Stimulated activated CD8-positive, alpha-beta memory T cell treated with anti-CD3 and anti-CD28 coated beads, Interleukin-12 subunit alpha, Interleukin-12 subunit beta, amount 100 ng/mL, for 24 hours (primary cell): ENCODE data around the gene BCL6.

Source experiments
- DNase-seq: peaks from one replicate; pipeline ENCODE4 v3.0.0-alpha.2; 2020; ENCODE audit errors: extremely low read depth

The BCL6 gene

DNA sequence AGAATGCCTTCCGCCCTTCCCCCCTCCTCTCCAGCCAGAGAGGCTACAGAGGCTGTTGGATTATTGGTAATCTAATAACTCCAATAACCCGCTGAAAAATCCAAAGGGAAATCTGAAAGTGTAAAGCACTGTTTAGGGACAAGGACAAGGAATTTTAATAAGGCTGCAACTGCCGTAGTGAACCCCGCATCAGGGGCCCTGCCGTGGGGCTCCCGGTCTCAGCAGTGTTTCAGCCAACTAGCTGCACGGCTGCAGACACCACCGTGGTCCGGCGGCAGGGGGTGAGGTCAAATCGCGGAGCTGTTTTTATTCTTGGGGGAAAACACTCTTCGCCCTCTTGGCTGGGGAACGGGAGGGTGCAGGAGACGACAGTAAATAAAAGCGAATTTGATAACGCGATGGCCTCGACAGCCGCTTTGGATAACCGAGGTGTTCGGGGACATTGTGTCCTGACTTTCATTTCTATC, 6.1 kb downstream of the BCL6 start:
- no peak for DNase-seq

- no peak for DNase-seq
Observed at GRCh38 chr3:187738331-187739093, 6.8 kb downstream of the BCL6 start.

DNA sequence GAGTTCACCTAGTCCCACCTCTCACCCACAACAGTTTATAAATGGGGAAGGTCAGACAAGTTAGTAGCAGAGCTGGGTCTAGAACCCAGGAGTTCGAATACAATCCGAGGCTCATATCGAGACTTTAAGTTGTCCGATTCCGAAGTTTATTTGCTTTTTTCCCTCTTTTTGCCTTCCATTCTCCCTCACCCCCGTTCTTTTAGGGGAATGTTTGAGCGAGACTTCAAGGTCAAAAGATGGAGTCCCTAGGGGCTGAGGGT, 7.3 kb downstream of the BCL6 start:
- DNase-seq, result no peak

- DNase-seq, result no peak
Observed at GRCh38 chr3:187737368-187738070, 7.7 kb downstream of the BCL6 start.

DNA sequence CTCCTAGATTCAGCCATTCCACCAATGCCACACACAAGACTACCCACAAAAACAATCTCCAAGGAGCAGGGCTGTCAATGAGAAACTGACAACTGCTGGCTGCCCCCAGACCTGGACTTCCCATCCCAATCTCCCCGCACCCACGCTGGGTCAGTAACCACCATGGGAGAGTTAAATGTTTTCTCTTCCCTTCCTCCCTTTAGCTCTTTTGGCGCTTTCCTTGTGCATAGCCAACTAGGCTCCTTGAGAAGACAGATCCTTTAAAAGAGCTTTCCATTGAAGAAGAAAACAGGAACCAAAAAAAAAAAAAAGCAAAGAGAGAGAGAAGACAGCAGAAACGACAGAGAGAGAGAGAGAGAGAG, 8.3 kb downstream of the BCL6 start:
- DNase-seq, result no peak

GRCh38 chr3:187736418-187736871, 8.8 kb downstream of the BCL6 start:
- no peak for DNase-seq

- no peak for DNase-seq
Observed at GRCh38 chr3:187735837-187736236, 9.4 kb downstream of the BCL6 start.

GRCh38 chr3:187735383-187735782, 9.9 kb downstream of the BCL6 start:
- DNase-seq, result no peak

DNA sequence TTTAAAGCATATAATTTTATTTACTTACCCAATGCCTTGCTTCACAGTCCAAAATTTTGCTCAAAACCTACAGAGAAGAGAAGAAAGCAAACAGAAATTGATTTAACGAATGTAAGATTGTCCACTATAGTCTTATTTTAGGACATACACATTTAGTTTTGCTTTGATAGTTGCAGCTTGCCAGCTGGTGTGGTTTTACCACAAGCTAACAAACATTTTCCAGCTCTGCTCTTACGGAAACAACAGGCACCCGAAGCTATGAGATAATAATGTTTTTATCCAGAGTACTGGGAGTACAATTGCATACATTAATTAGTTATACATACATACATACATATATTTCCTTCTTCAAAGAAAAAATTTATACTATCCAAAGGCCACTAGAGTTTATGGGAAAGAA, 10.4 kb downstream of the BCL6 start:
- no peak for DNase-seq

DNA sequence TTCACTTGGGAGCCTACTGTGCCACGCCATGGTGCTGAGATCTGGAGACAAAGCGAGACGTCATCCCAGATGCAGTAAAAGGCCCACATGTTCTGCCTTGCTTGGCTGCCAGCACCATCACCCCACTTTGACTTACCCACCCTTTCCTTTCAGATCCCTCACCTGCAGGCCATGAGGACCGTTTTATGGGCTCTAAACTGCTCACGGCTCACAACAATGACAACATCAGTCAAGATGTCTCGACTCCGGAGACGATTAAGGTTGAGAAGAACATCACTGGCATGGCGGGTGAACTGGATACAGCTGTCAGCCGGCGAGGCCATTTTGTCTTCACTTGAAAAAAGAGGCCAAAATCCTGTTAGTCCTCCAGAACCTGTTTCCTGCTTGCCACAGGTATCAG, 11.9 kb downstream of the BCL6 start:
- no peak for DNase-seq

DNA sequence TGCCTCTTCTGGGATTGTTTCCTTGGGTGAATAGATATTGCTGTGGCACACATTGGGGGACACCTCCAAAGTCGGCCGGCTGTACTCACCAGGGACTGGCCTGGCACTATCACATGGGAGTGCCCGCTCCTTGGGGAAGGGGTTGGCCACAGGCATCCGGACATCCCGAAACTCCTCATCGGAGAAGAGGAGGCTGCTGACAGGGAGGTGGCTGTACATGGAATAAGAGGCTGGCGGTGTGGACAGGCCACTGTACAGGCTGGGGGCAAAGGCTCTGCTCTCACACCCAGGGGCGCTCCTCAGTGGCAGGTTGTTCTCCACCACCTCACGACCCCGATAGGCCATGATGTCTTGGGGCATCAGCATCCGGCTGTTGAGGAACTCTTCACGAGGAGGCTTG, 15.7 kb downstream of the BCL6 start:
- DNase-seq, result no peak

GRCh38 chr3:187728940-187729583, 16.2 kb downstream of the BCL6 start:
- no peak for DNase-seq

- DNase-seq, result no peak
Observed at GRCh38 chr3:187728248-187728647, 17.0 kb downstream of the BCL6 start.

- DNase-seq, result no peak
Observed at GRCh38 chr3:187726564-187726963, 18.7 kb downstream of the BCL6 start.

DNA sequence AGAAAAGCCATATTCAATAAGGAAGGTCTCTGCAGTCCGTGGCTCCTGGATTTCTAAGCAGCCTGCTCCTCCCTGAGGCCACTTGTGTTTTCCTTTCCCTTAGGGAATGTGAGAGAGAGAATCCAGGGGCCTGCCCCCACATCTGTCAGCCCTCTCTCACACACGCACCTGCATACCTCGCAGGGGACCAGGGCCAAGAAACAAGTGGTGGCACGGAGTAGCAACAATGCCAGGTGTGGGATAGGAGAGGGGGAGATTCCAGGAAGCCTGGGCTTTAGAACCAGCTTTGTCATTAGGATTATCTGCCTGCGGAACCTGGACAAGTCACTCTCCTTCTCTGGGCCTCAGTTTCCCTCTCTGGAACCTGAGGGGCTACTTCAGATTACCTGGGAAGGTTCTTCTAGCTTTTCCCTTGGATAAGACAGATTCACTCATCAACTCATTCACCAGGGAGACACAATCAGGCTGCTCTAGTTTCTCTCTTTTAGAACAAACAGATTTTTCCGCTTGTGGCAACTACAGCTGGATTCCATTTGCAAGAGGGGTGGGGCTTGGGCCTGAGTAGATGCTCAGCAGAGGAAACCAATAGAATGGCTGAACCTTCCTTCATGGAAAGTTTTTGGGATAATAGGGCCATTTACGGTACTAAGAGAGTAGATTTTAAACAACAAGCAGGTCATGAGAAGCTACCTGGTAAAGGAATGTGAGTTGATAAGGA, 19.5 kb downstream of the BCL6 start:
- DNase-seq, result no peak

- no peak for DNase-seq
Observed at GRCh38 chr3:187725224-187725623, 20.0 kb downstream of the BCL6 start.

DNA sequence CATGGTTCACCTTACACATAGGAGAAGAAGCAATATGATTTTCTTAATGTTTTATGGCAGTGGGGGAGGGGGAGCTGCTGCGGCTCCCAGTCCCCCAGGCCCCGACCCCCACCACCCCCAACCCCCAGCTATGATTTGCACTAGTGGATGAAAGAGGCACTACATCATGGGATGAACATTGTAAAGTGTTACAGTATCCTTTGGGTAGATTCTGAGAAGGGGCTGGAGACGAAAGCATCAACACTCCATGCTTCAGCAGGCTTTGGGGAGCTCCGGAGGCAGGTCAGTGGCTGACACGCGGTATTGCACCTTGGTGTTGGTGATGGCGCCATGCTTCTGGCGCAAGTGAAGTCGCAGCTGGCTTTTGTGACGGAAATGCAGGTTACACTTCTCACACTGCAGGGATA, 23.1 kb downstream of the BCL6 start:
- DNase-seq, result no peak

- DNase-seq, result no peak
Observed at GRCh38 chr3:187721055-187721454, 24.2 kb downstream of the BCL6 start.

DNA sequence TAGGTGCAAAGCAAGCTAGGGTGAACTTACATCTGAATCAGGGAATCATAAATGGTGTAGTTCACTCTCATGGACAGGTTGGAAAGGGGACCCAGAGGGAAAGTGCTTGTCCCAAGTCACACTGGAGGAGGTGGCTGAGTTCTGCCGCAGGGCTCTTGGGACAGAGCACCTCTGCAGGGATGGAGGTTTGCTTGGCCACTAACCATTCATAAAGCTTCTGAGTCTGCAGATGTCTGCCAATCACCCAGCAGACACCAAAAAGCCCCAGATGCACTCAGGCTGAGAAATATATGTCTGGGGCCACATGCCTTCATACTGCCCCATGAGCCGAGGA, 25.0 kb downstream of the BCL6 start:
- DNase-seq, result no peak

DNA sequence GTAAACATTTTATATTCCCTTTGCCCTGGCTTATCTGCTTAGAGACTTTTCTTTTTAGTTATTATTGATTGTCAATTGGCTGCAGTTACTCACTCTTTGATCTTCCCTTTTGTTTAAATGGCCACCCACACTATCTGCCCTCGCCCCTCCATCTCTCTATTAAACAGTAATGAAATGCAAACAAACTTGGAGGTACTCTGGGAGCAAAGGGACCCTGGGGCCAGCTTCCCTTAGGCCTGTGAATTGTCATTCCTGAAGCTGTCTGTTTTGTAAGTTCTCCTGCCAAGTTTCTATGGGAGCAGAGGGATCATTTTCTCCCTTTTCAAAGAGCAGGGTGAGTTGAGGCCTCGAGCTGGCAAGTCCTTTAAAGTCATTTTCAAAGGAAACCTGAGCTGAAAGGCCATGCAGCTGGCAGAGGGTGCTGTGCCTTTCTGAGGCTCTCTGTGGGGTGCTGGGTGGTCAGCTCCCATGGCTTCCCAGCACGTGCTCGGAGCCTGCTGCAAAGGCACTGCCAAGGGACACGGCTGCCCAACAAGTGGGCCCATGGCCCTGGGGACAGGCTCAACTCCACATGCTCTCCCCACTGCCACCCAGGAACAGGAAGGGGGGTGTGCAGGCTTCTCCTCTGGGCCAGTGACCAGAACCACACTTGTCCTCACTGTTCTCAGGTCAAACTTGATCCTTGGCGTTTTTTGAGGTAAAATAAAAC, 25.5 kb downstream of the BCL6 start:
- no peak for DNase-seq

- DNase-seq, result no peak
Observed at GRCh38 chr3:187718802-187719201, 26.5 kb downstream of the BCL6 start.

GRCh38 chr3:187717572-187717971, 27.7 kb downstream of the BCL6 start:
- DNase-seq, result no peak
